A673 (cell line): ENCODE results near the gene PHIP. TPM values are rescaled to one million over a fixed set of nuclear protein-coding genes. Genes with fewer than 3 reads are reported as not detected.

Experiments
- BruUV-seq: library from RNA; stranded (reverse); fragments of 400-500 nt; replicated peaks from 2 replicates; lab custom pipeline; 2021; lab: Mats Ljungman, UMichigan
- CTCF ChIA-PET: fragments of 300-600 bp; sonication (Branson Sonifier 250); formaldehyde crosslinking; loops from one replicate; lab custom pipeline; 2022; ENCODE audit warnings: antibody characterized with exemption; lab: Charles Lee
- POLR2A ChIA-PET: fragments of 300-600 bp; sonication (Branson Sonifier 250); formaldehyde crosslinking; loops from one replicate; lab custom pipeline; 2022; ENCODE audit warnings: antibody characterized with exemption; ENCODE audit not compliant: low non-redundant PET; lab: Charles Lee
- DNase-seq: peaks from one replicate; pipeline ENCODE4 v3.0.0-alpha.2; 2015; ENCODE audit warnings: low spot score
- H3K27ac ChIP-seq: fragments of 200-600 bp; sonication (generic); 2 replicates; pipeline ENCODE4 v1.5.1; 2016; ENCODE audit warnings: mixed run types, low read depth, mild to moderate bottlenecking, mixed read lengths, antibody characterized with exemption, low read length; ENCODE audit not compliant: poor library complexity, severe bottlenecking
- H3K27me3 ChIP-seq: fragments of 200-600 bp; sonication (generic); replicated peaks from 2 replicates; pipeline ENCODE4 v1.6.1; 2017; ENCODE audit warnings: mixed run types, low read depth, mild to moderate bottlenecking, mixed read lengths, antibody characterized with exemption, low read length; ENCODE audit not compliant: insufficient read depth, poor library complexity
- H3K36me3 ChIP-seq: fragments of 200-600 bp; sonication (generic); 2 replicates; pipeline ENCODE4 v1.6.1; 2016; ENCODE audit warnings: mixed run types, mild to moderate bottlenecking, mixed read lengths, antibody characterized with exemption, low read length; ENCODE audit not compliant: insufficient read depth, poor library complexity, severe bottlenecking
- H3K4me1 ChIP-seq: fragments of 200-600 bp; sonication (generic); 2 replicates; pipeline ENCODE4 v1.6.1; 2017; ENCODE audit warnings: mixed run types, mild to moderate bottlenecking, mixed read lengths, antibody characterized with exemption, low read length; ENCODE audit not compliant: insufficient read depth, poor library complexity, severe bottlenecking
- H3K4me3 ChIP-seq: fragments of 200-600 bp; sonication (generic); 2 replicates; pipeline ENCODE4 v1.5.1; 2016; ENCODE audit warnings: low read depth, mixed run types, mild to moderate bottlenecking, mixed read lengths, low read length; ENCODE audit not compliant: poor library complexity, severe bottlenecking
- H3K9me3 ChIP-seq: fragments of 200-600 bp; sonication (generic); 2 replicates; pipeline ENCODE4 v1.6.1; 2016; ENCODE audit warnings: mixed run types, low read depth, mild to moderate bottlenecking, mixed read lengths, antibody characterized with exemption, low read length; ENCODE audit not compliant: poor library complexity, severe bottlenecking
- EZH2 ChIP-seq: fragments of 200-600 bp; sonication (generic); IDR thresholded peaks from 2 replicates; pipeline ENCODE4 v1.6.1; 2017; ENCODE audit warnings: borderline replicate concordance, low read depth, mild to moderate bottlenecking, mixed read lengths, antibody characterized with exemption, low read length; ENCODE audit not compliant: poor library complexity, severe bottlenecking
- intact Hi-C: fragments of 100-400 bp; cut with micrococcal nuclease; formaldehyde crosslinking; loops from one replicate; pipeline ENCODE4 v1.10.0; 2022; ENCODE audit not compliant: unreplicated experiment
- total RNA-seq: library from RNA; stranded (reverse); gene quantifications from 2 replicates; pipeline ENCODE4 v1.2.3, GENCODE V29; 2021
- TF ChIP-seq, protein P1 (sequence below): fragments of 300-800, 200-600 bp; sonication (generic); conservative IDR thresholded peaks from 2 replicates; pipeline ENCODE4 v1.5.1; 2017; ENCODE audit warnings: low read depth, mild to moderate bottlenecking, antibody characterized with exemption, low read length, moderate library complexity, mixed read lengths

PHIP gene
- total RNA-seq, 1 experiment from 2014 or later: 42.5 TPM

DNA sequence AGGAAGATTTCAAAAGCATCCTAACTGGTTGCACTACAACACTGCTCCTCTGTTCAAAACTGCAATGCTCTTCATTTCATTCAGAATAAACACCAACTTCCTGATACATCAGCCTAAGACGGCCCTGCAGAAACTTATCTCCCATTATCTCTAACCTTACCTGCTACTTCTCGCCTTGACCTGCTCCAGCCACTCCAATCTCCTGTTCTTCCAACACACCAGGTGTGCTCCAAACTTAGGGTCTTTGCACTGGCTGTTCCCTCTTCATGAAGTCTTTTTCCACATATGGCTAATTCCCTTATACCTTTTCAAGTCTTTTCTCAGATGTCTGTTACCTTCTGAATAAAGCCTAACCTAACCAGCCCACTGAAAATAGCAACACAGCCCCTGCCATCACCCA lies 32.1 kb downstream of the PHIP start:
- intact Hi-C loops: no loop called here
- Histone ChIP-seq H3K4me1 (no peaks in the 10 kb centered on the region), H3K4me3 (no peak overlapping the region), H3K27ac (no peak overlapping the region), H3K27me3 (no peaks in the 10 kb centered on the region), H3K36me3 (peaks cover 28% of the 10 kb centered on the region), H3K9me3 (no peaks in the 10 kb centered on the region)
- ChIA-PET CTCF (no interaction called here), POLR2A (no interaction called here)
- BruUV-seq: no TSS peak
- TF ChIP-seq, protein P1, sequence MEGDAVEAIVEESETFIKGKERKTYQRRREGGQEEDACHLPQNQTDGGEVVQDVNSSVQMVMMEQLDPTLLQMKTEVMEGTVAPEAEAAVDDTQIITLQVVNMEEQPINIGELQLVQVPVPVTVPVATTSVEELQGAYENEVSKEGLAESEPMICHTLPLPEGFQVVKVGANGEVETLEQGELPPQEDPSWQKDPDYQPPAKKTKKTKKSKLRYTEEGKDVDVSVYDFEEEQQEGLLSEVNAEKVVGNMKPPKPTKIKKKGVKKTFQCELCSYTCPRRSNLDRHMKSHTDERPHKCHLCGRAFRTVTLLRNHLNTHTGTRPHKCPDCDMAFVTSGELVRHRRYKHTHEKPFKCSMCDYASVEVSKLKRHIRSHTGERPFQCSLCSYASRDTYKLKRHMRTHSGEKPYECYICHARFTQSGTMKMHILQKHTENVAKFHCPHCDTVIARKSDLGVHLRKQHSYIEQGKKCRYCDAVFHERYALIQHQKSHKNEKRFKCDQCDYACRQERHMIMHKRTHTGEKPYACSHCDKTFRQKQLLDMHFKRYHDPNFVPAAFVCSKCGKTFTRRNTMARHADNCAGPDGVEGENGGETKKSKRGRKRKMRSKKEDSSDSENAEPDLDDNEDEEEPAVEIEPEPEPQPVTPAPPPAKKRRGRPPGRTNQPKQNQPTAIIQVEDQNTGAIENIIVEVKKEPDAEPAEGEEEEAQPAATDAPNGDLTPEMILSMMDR: no peak
- no peak for TF ChIP-seq EZH2
- no peak for DNase-seq

DNA sequence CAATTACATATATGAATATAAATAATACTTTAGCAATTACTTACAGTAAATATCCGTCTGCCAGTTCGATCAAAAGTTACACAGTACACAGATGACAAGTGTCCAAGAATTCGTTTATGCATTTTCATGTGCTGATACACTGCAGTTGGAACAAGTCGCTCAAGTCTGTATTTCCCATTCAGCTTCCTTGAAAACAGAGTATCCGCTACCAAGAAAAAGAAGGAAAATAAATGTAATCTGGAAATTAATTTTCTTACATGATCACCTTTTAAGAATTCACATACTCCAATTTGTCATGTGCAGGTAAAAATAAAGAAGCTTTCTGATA lies 35.3 kb downstream of the PHIP start:
- intact Hi-C loops: no loop called here
- Histone ChIP-seq H3K36me3 (peaks cover 21% of the 10 kb centered on the region), H3K9me3 (no peaks in the 10 kb centered on the region), H3K27ac (no peak overlapping the region), H3K4me3 (no peak overlapping the region), H3K27me3 (no peaks in the 10 kb centered on the region), H3K4me1 (no peaks in the 10 kb centered on the region)
- BruUV-seq: no TSS peak
- DNase-seq: no peak
- POLR2A ChIA-PET: no interaction called here
- CTCF ChIA-PET: no interaction called here
- TF ChIP-seq EZH2: no peak
- TF ChIP-seq, protein P1: no peak

DNA sequence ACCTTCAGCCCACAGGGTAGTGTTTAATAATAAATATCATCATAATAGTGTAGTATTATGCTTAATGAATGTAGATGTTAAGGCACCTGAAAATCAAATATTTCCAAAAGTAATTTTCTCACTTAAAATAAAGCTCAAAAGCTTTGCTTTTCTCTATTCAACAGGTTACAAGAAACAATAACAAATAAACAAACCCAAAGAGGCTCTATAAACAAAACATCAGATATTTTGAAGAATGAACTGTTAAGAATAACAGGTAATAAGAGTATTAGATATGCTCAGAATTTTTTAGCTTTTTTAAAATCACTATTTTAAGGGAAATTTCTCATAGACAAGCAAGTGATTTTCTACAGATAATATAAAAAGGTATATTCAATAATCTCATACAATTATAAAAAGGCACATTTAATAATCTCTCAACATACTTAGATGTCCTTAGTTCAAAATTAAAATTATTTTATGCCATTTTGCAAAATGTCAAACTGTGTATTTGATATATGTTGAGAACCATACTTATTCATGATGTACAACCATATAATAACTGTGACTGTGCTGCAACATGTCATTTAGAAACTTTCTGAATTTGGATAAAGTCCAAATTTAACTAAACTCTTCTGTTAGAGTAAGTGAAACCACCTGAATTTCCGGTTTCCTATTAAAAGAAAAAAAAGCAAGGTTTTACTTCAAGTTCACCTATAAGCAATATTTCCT lies 35.8 kb downstream of the PHIP start:
- DNase-seq: no peak
- TF ChIP-seq, protein P1: no peak
- TF ChIP-seq EZH2: no peak
- intact Hi-C loops: no loop called here
- Histone ChIP-seq H3K27me3 (no peaks in the 10 kb centered on the region), H3K36me3 (peaks cover 24% of the 10 kb centered on the region), H3K4me3 (no peak overlapping the region), H3K27ac (no peak overlapping the region), H3K9me3 (no peaks in the 10 kb centered on the region), H3K4me1 (no peaks in the 10 kb centered on the region)
- POLR2A ChIA-PET: no interaction called here
- BruUV-seq: no TSS peak
- CTCF ChIA-PET: no interaction called here
